ENCODE results near the gene PNMA6A. TPM values are rescaled to one million over a fixed set of nuclear protein-coding genes. Genes with fewer than 3 reads are reported as not detected.
"Not testable (repeated sequence)": the region's sequence is repeated elsewhere in the genome, so short reads cannot be mapped to it uniquely, and the experiment has no call there.

Gene PNMA6A
- total and polyA plus RNA-seq, 2 donors (not counting 3 experiments of a cell fraction or from before 2014, with no cell fraction given): 1.2 to 1.3 TPM

DNA sequence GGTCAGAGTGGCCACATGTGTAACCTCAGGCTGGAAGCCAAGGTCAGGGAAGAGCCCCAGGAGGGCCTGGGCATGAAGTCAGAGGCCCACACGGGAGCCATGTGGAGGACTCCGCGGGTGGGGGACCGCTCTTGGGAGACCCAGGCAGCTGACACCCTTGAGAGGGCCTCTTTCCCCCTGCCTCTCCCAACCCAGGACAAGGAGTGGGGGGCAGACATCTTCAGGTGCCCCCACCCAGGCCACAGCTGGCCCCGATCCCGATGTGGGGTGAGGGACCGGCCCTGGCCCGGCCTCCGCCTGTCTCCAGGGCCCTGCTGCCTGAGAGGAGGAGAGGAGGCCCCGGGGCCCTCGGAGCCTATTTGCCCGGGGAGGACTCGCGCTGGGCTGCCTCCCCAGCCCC is 3.1 kb downstream of the PNMA6A start:
- POLR2A ChIA-PET: no interaction called here
- dilution Hi-C loops (cut with MboI; ENCODE audit: extremely low pct_ligation_motif_present, low sequenced_read_pairs) (no loop called here), intact Hi-C loops (cut with micrococcal nuclease) (no loop called here)
- TF ChIP-seq, protein P1, sequence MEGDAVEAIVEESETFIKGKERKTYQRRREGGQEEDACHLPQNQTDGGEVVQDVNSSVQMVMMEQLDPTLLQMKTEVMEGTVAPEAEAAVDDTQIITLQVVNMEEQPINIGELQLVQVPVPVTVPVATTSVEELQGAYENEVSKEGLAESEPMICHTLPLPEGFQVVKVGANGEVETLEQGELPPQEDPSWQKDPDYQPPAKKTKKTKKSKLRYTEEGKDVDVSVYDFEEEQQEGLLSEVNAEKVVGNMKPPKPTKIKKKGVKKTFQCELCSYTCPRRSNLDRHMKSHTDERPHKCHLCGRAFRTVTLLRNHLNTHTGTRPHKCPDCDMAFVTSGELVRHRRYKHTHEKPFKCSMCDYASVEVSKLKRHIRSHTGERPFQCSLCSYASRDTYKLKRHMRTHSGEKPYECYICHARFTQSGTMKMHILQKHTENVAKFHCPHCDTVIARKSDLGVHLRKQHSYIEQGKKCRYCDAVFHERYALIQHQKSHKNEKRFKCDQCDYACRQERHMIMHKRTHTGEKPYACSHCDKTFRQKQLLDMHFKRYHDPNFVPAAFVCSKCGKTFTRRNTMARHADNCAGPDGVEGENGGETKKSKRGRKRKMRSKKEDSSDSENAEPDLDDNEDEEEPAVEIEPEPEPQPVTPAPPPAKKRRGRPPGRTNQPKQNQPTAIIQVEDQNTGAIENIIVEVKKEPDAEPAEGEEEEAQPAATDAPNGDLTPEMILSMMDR (IDR thresholded peaks at IDR 0.05; ENCODE audit: extremely low read depth in 1 of 2, insufficient read depth in 1 of 2, low read depth in 1 of 2, low read length in 2 of 2): no peak
- no peak for TF ChIP-seq EZH2 (IDR thresholded peaks at IDR 0.05; ENCODE audit: borderline replicate concordance, low read depth, low read length, severe bottlenecking)
- TF ChIP-seq POLR2A (IDR thresholded peaks at IDR 0.05; ENCODE audit: low read depth, low read length): no peak
- TF ChIP-seq MYC (IDR thresholded peaks at IDR 0.05; ENCODE audit: low read depth, low read length): no peak
- no peak for TF ChIP-seq FOS (IDR thresholded peaks at IDR 0.05; ENCODE audit: borderline replicate concordance, insufficient read depth, low read length)
- Histone ChIP-seq H3K27me3 (ENCODE audit: control insufficient read depth in 2 of 2, insufficient read depth in 2 of 2, low read length in 2 of 2) (no peaks in the 10 kb centered on the region), H3K79me2 (ENCODE audit: control insufficient read depth, insufficient read depth, low read length) (no peaks in the 10 kb centered on the region), H3K27ac (ENCODE audit: insufficient read depth, low read depth, low read length) (no peak overlapping the region), H3K9ac (replicated peaks; ENCODE audit: extremely low read depth, insufficient read depth, low read length) (no peak overlapping the region), H3K4me3 (replicated peaks in 1 of 3; ENCODE audit: insufficient read depth in 1 of 3, low read depth in 1 of 3, low read length in 3 of 3) (no peak overlapping the region), H3K4me2 (ENCODE audit: insufficient read depth, low read length) (no peak overlapping the region), H3K9me1 (replicated peaks; ENCODE audit: control insufficient read depth, extremely low read depth, insufficient read depth, low read length) (no peaks in the 10 kb centered on the region), H2AFZ (ENCODE audit: low read depth, low read length) (no peak overlapping the region), H3K36me3 (ENCODE audit: control insufficient read depth in 2 of 2, extremely low read depth in 1 of 2, insufficient read depth in 2 of 2, low read length in 2 of 2) (no peaks in the 10 kb centered on the region), H4K20me1 (replicated peaks; ENCODE audit: control insufficient read depth, extremely low read depth, insufficient read depth, low read length) (no peaks in the 10 kb centered on the region), H3K4me1 (ENCODE audit: control insufficient read depth, extremely low read depth, insufficient read depth, low read length) (no peaks in the 10 kb centered on the region), H3K9me3 (replicated peaks; ENCODE audit: control insufficient read depth, insufficient read depth, low read length) (no peaks in the 10 kb centered on the region)
- CTCF ChIA-PET: no interaction called here
- BruUV-seq (replicated peaks): no TSS peak
- DNase-seq (ENCODE audit: low read depth, low spot score) (no peak), FAIRE-seq (no peak)

DNA sequence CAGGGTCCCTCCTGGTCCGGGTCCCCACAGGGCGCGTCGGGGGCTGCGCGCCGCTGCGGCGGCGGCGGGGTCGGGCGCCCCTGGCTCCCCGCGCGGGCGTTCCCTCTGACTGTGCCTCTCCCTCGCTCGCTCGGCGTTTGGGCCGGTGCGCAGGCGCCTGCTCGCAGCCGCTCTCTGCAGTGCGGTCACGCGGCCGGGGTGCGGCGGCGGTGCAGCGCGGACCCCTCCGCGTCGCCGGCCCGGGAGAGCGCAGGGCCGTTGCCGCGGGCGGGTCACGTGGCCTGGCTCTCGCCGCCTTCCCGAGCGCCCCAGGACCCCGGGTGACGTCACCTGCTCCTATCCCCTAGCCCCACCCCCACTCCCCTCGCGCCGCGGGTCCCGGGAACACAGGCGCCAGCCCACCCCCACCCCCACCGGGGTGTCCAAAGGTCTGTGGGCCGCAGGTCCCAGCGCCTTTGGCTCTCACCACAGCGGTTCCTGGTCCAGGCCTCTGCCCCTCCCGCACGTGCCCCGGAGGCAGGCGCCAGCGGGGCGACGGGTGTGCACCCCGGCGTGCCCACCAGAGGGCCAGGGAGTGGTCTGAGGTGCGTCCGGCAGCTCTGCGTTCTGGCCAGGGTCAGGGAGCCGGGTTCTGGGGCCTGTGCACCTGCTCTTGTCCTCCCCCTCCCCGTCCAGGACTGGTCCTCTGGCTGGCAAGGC is 5.3 kb downstream of the PNMA6A start:
- H3K27me3 ChIP-seq (ENCODE audit: control insufficient read depth in 2 of 2, insufficient read depth in 2 of 2, low read length in 2 of 2); intact Hi-C loops (cut with micrococcal nuclease); H3K4me2 ChIP-seq (ENCODE audit: insufficient read depth, low read length); POLR2A ChIA-PET; BruUV-seq (replicated peaks); H3K27ac ChIP-seq (ENCODE audit: insufficient read depth, low read depth, low read length); DNase-seq (ENCODE audit: low read depth, low spot score); CTCF ChIA-PET; FAIRE-seq; H4K20me1 ChIP-seq (replicated peaks; ENCODE audit: control insufficient read depth, extremely low read depth, insufficient read depth, low read length); H3K9ac ChIP-seq (replicated peaks; ENCODE audit: extremely low read depth, insufficient read depth, low read length); H3K79me2 ChIP-seq (ENCODE audit: control insufficient read depth, insufficient read depth, low read length); H3K9me1 ChIP-seq (replicated peaks; ENCODE audit: control insufficient read depth, extremely low read depth, insufficient read depth, low read length); H3K36me3 ChIP-seq (ENCODE audit: control insufficient read depth in 2 of 2, extremely low read depth in 1 of 2, insufficient read depth in 2 of 2, low read length in 2 of 2); H3K9me3 ChIP-seq (replicated peaks; ENCODE audit: control insufficient read depth, insufficient read depth, low read length); H2AFZ ChIP-seq (ENCODE audit: low read depth, low read length); dilution Hi-C loops (cut with MboI; ENCODE audit: extremely low pct_ligation_motif_present, low sequenced_read_pairs); H3K4me1 ChIP-seq (ENCODE audit: control insufficient read depth, extremely low read depth, insufficient read depth, low read length); H3K4me3 ChIP-seq (replicated peaks in 1 of 3; ENCODE audit: insufficient read depth in 1 of 3, low read depth in 1 of 3, low read length in 3 of 3): not testable (repeated sequence)

DNA sequence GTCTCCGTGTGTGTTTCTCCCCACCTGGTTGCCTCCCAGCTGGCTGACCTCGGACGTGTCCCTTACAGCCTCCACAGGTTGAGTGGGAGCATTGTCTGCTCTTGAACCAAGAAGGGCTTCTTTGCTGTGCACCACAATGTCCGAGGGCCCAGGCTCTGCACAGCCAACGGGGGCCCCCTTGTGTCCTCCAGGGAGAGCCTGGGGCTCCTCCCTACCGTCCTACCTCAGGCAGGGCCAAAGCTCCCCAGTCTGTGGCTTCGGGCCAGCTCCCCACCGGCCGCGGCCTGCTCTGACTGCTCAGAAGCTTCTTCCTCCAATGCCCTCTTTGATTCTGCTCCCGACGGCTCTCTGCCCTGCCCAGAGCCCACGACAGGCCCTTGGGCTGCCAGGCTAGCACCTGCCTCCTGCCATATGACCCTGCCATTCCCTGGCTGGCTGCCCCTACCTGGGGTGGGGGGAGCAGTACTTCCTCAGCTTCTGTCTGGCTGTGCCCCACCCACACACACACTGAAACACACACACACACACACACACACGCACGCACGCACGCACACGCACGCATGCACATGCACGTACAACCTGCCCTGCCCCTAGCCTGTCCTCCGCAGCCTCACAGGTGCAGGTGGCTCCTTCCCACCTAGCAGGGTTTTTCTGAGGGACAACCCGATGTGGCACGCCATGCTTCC is 11.1 kb downstream of the PNMA6A start:
- BruUV-seq (replicated peaks); H3K36me3 ChIP-seq (ENCODE audit: control insufficient read depth in 2 of 2, extremely low read depth in 1 of 2, insufficient read depth in 2 of 2, low read length in 2 of 2); H3K27ac ChIP-seq (ENCODE audit: insufficient read depth, low read depth, low read length); dilution Hi-C loops (cut with MboI; ENCODE audit: extremely low pct_ligation_motif_present, low sequenced_read_pairs); intact Hi-C loops (cut with micrococcal nuclease); H3K4me3 ChIP-seq (replicated peaks in 1 of 3; ENCODE audit: insufficient read depth in 1 of 3, low read depth in 1 of 3, low read length in 3 of 3); FAIRE-seq; H3K9me3 ChIP-seq (replicated peaks; ENCODE audit: control insufficient read depth, insufficient read depth, low read length); CTCF ChIA-PET; H3K27me3 ChIP-seq (ENCODE audit: control insufficient read depth in 2 of 2, insufficient read depth in 2 of 2, low read length in 2 of 2); POLR2A ChIA-PET; H3K4me2 ChIP-seq (ENCODE audit: insufficient read depth, low read length); H4K20me1 ChIP-seq (replicated peaks; ENCODE audit: control insufficient read depth, extremely low read depth, insufficient read depth, low read length); H2AFZ ChIP-seq (ENCODE audit: low read depth, low read length); H3K9ac ChIP-seq (replicated peaks; ENCODE audit: extremely low read depth, insufficient read depth, low read length); H3K9me1 ChIP-seq (replicated peaks; ENCODE audit: control insufficient read depth, extremely low read depth, insufficient read depth, low read length); DNase-seq (ENCODE audit: low read depth, low spot score); H3K79me2 ChIP-seq (ENCODE audit: control insufficient read depth, insufficient read depth, low read length); H3K4me1 ChIP-seq (ENCODE audit: control insufficient read depth, extremely low read depth, insufficient read depth, low read length): not testable (repeated sequence)
